Stimulated activated naive CD8-positive, alpha-beta T cell treated with anti-CD3 and anti-CD28 coated beads, Interleukin-15, amount 100 ng/mL, for 72 hours (primary cell): ENCODE results near the gene KRTAP5-6.

Experiments used
- ATAC-seq: fragments of 150-1000 bp; cut with Tn5 transposase; 2 replicates; pipeline ENCODE4 v1.10.0; 2021; ENCODE audit warnings: mild to moderate bottlenecking, moderate library complexity
- DNase-seq, 2 donors: peaks; one replicate each; pipeline ENCODE4 v3.0.0; 2021 to 2022
- H3K27ac Mint-ChIP-seq, 2 donors: one replicate each; pipeline ENCODE4 v1.8.0; 2022; ENCODE audit warnings: mild to moderate bottlenecking in 2 of 2, mixed read lengths in 2 of 2, moderate library complexity in 2 of 2
- H3K27me3 Mint-ChIP-seq: one replicate; pipeline ENCODE4 v1.8.0; 2022; ENCODE audit warnings: mixed read lengths
- H3K4me1 Mint-ChIP-seq: one replicate; pipeline ENCODE4 v1.8.0; 2022; ENCODE audit warnings: mild to moderate bottlenecking, mixed read lengths
- H3K4me3 Mint-ChIP-seq, 2 donors: one replicate each; pipeline ENCODE4 v1.8.0; 2022; ENCODE audit warnings: mild to moderate bottlenecking in 2 of 2, mixed read lengths in 2 of 2, moderate library complexity in 1 of 2
- H3K9me3 Mint-ChIP-seq, 2 donors: one replicate each; pipeline ENCODE4 v1.8.0; 2022; ENCODE audit warnings: mixed read lengths in 2 of 2

Gene KRTAP5-6

GRCh38 chr11:1702506-1702905, 5.5 kb downstream of the KRTAP5-6 start:
- ATAC-seq (no peak), DNase-seq (no peak)
- no peak overlapping the region for H3K4me3 Mint-ChIP-seq
- no peaks in the 10 kb centered on the region for H3K27me3 Mint-ChIP-seq
- H3K9me3 Mint-ChIP-seq, result peaks cover 0 to 12% of the 10 kb centered on the region in 2 donors
- H3K4me1 Mint-ChIP-seq, result peaks cover 46% of the 10 kb centered on the region
- H3K27ac Mint-ChIP-seq, result no peak overlapping the region

GRCh38 chr11:1703146-1703545, 6.2 kb downstream of the KRTAP5-6 start:
- H3K9me3 Mint-ChIP-seq, result peaks cover 0 to 12% of the 10 kb centered on the region in 2 donors
- H3K4me1 Mint-ChIP-seq, result peaks cover 46% of the 10 kb centered on the region
- H3K27ac Mint-ChIP-seq, result no peak overlapping the region
- no peak for ATAC-seq
- no peaks in the 10 kb centered on the region for H3K27me3 Mint-ChIP-seq
- no peak overlapping the region for H3K4me3 Mint-ChIP-seq
- DNase-seq, result no peak

GRCh38 chr11:1705126-1706052, 8.4 kb downstream of the KRTAP5-6 start:
- peaks cover 7% of the 10 kb centered on the region for H3K27me3 Mint-ChIP-seq
- peaks cover 0 to 12% of the 10 kb centered on the region in 2 donors for H3K9me3 Mint-ChIP-seq
- DNase-seq (no peak), ATAC-seq (no peak)
- H3K4me3 Mint-ChIP-seq, result peak overlapping the region in 1 of 2 donors; percentile 35
- H3K27ac Mint-ChIP-seq, result peak overlapping the region in 1 of 2 donors; percentile 22
- H3K4me1 Mint-ChIP-seq, result peaks cover 46% of the 10 kb centered on the region

- ATAC-seq, result peak; percentile 70
- peak overlapping the region in 1 of 2 donors; percentile 57 for H3K27ac Mint-ChIP-seq
These were observed 9.8 kb downstream of the KRTAP5-6 start for GRCh38 chr11:1706634-1707400.

GRCh38 chr11:1707751-1708150, 10.8 kb downstream of the KRTAP5-6 start:
- peaks cover 7% of the 10 kb centered on the region for H3K27me3 Mint-ChIP-seq
- H3K4me1 Mint-ChIP-seq, result peaks cover 29% of the 10 kb centered on the region
- no peak overlapping the region for H3K27ac Mint-ChIP-seq
- ATAC-seq, result no peak
- no peak overlapping the region for H3K4me3 Mint-ChIP-seq
- no peaks in the 10 kb centered on the region for H3K9me3 Mint-ChIP-seq
- DNase-seq, result no peak

More at GRCh38 chr11:1706634-1707400, 9.8 kb downstream of the KRTAP5-6 start:
- DNase-seq, result peak in 1 of 2 donors; percentile 34
- Mint-ChIP-seq H3K4me3 (peak overlapping the region in 1 of 2 donors; percentile 36), H3K27me3 (peaks cover 7% of the 10 kb centered on the region), H3K4me1 (peaks cover 32% of the 10 kb centered on the region), H3K9me3 (peaks cover 0 to 4% of the 10 kb centered on the region in 2 donors)

- DNase-seq, result no peak
- H3K27me3 Mint-ChIP-seq, result peaks cover 7% of the 10 kb centered on the region
- no peak overlapping the region for H3K4me3 Mint-ChIP-seq
These were observed 11.7 kb downstream of the KRTAP5-6 start for GRCh38 chr11:1708716-1709115.

GRCh38 chr11:1714908-1715885, 18.2 kb downstream of the KRTAP5-6 start:
- Mint-ChIP-seq H3K9me3 (no peaks in the 10 kb centered on the region), H3K4me1 (no peaks in the 10 kb centered on the region), H3K4me3 (no peak overlapping the region), H3K27ac (no peak overlapping the region), H3K27me3 (no peaks in the 10 kb centered on the region)
- no peak for DNase-seq
- no peak for ATAC-seq

More at GRCh38 chr11:1708716-1709115, 11.7 kb downstream of the KRTAP5-6 start:
- no peak for ATAC-seq
- no peaks in the 10 kb centered on the region for H3K9me3 Mint-ChIP-seq
- H3K27ac Mint-ChIP-seq, result peak overlapping the region; percentile 48 to 54
- H3K4me1 Mint-ChIP-seq, result peaks cover 29% of the 10 kb centered on the region

- no peak overlapping the region for H3K4me3 Mint-ChIP-seq
- ATAC-seq (no peak), DNase-seq (no peak)
- no peaks in the 10 kb centered on the region for H3K9me3 Mint-ChIP-seq
- H3K27ac Mint-ChIP-seq, result no peak overlapping the region
- no peaks in the 10 kb centered on the region for H3K27me3 Mint-ChIP-seq
- H3K4me1 Mint-ChIP-seq, result no peaks in the 10 kb centered on the region
These were observed 20.8 kb downstream of the KRTAP5-6 start for GRCh38 chr11:1717745-1718144.

GRCh38 chr11:1718326-1718725, 21.3 kb downstream of the KRTAP5-6 start:
- ATAC-seq (no peak), DNase-seq (no peak)
- H3K4me1 Mint-ChIP-seq, result no peaks in the 10 kb centered on the region
- no peaks in the 10 kb centered on the region for H3K27me3 Mint-ChIP-seq
- H3K9me3 Mint-ChIP-seq, result no peaks in the 10 kb centered on the region
- H3K27ac Mint-ChIP-seq, result no peak overlapping the region
- H3K4me3 Mint-ChIP-seq, result no peak overlapping the region

GRCh38 chr11:1719781-1720180, 22.8 kb downstream of the KRTAP5-6 start:
- no peaks in the 10 kb centered on the region for H3K9me3 Mint-ChIP-seq
- DNase-seq, result no peak
- no peak overlapping the region for H3K4me3 Mint-ChIP-seq
- no peaks in the 10 kb centered on the region for H3K4me1 Mint-ChIP-seq
- H3K27ac Mint-ChIP-seq, result peak overlapping the region in 1 of 2 donors; percentile 23
- no peaks in the 10 kb centered on the region for H3K27me3 Mint-ChIP-seq
- ATAC-seq, result no peak

- DNase-seq (peak in 1 of 2 donors; percentile 48), ATAC-seq (peak; percentile 76)
- Mint-ChIP-seq H3K27me3 (no peaks in the 10 kb centered on the region), H3K4me1 (peaks cover 58% of the 10 kb centered on the region), H3K27ac (peak overlapping the region in 1 of 2 donors; percentile 63), H3K4me3 (peak overlapping the region in 1 of 2 donors; percentile 12), H3K9me3 (peaks cover 7 to 9% of the 10 kb centered on the region in 2 donors)
These were observed 30.2 kb downstream of the KRTAP5-6 start for GRCh38 chr11:1727096-1727690.

- Mint-ChIP-seq H3K9me3 (peaks cover 7 to 9% of the 10 kb centered on the region in 2 donors), H3K27ac (no peak overlapping the region), H3K4me3 (peak overlapping the region in 1 of 2 donors; percentile 56), H3K27me3 (no peaks in the 10 kb centered on the region), H3K4me1 (peaks cover 59% of the 10 kb centered on the region)
- ATAC-seq (no peak), DNase-seq (no peak)
These were observed 30.9 kb downstream of the KRTAP5-6 start for GRCh38 chr11:1727861-1728260.

- Mint-ChIP-seq H3K4me1 (peaks cover 61% of the 10 kb centered on the region), H3K4me3 (peak overlapping the region in 1 of 2 donors; percentile 56), H3K27me3 (peaks cover under 1% of the 10 kb centered on the region), H3K9me3 (peaks cover 7 to 9% of the 10 kb centered on the region in 2 donors), H3K27ac (no peak overlapping the region)
- no peak for ATAC-seq
- no peak for DNase-seq
These were observed 31.3 kb downstream of the KRTAP5-6 start for GRCh38 chr11:1728301-1728700.

GRCh38 chr11:1728931-1729691, 32.1 kb downstream of the KRTAP5-6 start:
- DNase-seq (peak; percentile 31 to 63), ATAC-seq (peak; percentile 83)
- Mint-ChIP-seq H3K27ac (peak overlapping the region; percentile 88 to 93), H3K4me3 (peak overlapping the region; percentile 56 to 68), H3K9me3 (peaks cover 7 to 9% of the 10 kb centered on the region in 2 donors), H3K27me3 (peaks cover 9% of the 10 kb centered on the region), H3K4me1 (peaks cover 69% of the 10 kb centered on the region)
